Measurements from ENCODE around the gene CTNNA1.
"Not testable (repeated sequence)": the region's sequence is repeated elsewhere in the genome, so short reads cannot be mapped to it uniquely, and the experiment has no call there.

CTNNA1 gene

GRCh38 chr5:138752951-138753793, at the start of gene CTNNA1:
Gene CTNNA1 (plus strand): TSS chr5:138753425. CDS start chr5:138781925, 28,500 bp downstream.
- H3K9me3 ChIP-seq (ENCODE audit: insufficient read depth, low read length), result no peaks in the 10 kb centered on the region
- no peak for TF ChIP-seq YY1 (IDR thresholded peaks at IDR 0.05; ENCODE audit: insufficient read depth, insufficient read length)
- no peak for TF ChIP-seq ZNF274 (IDR thresholded peaks at IDR 0.05; ENCODE audit: low read depth, low read length)
- no peak for TF ChIP-seq SUZ12 (IDR thresholded peaks at IDR 0.05; ENCODE audit: extremely low read depth, insufficient read depth, insufficient read length)
- no peaks in the 10 kb centered on the region for H3K4me1 ChIP-seq (ENCODE audit: insufficient read depth, insufficient read length)
- H3K36me3 ChIP-seq (ENCODE audit: insufficient read depth, insufficient read length, low read length), result peaks cover 30% of the 10 kb centered on the region
- peak within 1 kb of the TSS; percentile 49 for H3K4me3 ChIP-seq (ENCODE audit: insufficient read length, low read depth)
- peak; percentile 30 for DNase-seq (ENCODE audit: low read depth, low spot score)
- H3K27me3 ChIP-seq (ENCODE audit: insufficient read depth, insufficient read length), result no peaks in the 10 kb centered on the region
- H3K9ac ChIP-seq (ENCODE audit: insufficient read length, low read depth), result peak within 1 kb of the TSS; percentile 79

DNA sequence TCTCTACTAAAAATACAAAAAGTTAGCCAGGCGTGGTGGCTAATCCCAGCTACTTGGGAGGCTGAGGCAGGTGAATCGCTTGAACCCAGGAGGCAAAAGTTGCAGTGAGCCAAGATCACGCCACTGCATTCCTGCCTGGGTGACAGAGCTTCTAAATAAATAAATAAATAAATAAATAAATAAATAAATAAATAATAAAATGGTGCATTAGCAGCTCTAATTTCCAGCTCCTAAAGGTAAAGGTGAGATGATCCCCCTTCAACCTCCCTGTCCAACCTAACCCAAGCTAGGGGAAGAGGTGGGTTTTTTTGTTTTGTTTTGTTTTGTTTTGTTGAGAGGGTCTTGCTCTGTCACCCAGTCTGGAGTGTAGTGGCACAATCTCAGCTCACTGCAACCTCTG, 49.4 kb upstream of the CTNNA1 start:
- not testable (repeated sequence) for H3K27me3 ChIP-seq (ENCODE audit: insufficient read depth, insufficient read length); H3K4me3 ChIP-seq (ENCODE audit: insufficient read length, low read depth); H3K9ac ChIP-seq (ENCODE audit: insufficient read length, low read depth); H3K9me3 ChIP-seq (ENCODE audit: insufficient read depth, low read length); H3K4me1 ChIP-seq (ENCODE audit: insufficient read depth, insufficient read length); H3K36me3 ChIP-seq (ENCODE audit: insufficient read depth, insufficient read length, low read length); DNase-seq (ENCODE audit: low read depth, low spot score)

- no peak overlapping the region for H3K9ac ChIP-seq (ENCODE audit: insufficient read length, low read depth)
- no peak overlapping the region for H3K4me3 ChIP-seq (ENCODE audit: insufficient read length, low read depth)
- H3K9me3 ChIP-seq (ENCODE audit: insufficient read depth, low read length), result no peaks in the 10 kb centered on the region
- no peak for DNase-seq (ENCODE audit: low read depth, low spot score)
- no peaks in the 10 kb centered on the region for H3K36me3 ChIP-seq (ENCODE audit: insufficient read depth, insufficient read length, low read length)
- TF ChIP-seq ZNF274 (IDR thresholded peaks at IDR 0.05; ENCODE audit: low read depth, low read length), result no peak
- no peak for TF ChIP-seq YY1 (IDR thresholded peaks at IDR 0.05; ENCODE audit: insufficient read depth, insufficient read length)
- no peak for TF ChIP-seq SUZ12 (IDR thresholded peaks at IDR 0.05; ENCODE audit: extremely low read depth, insufficient read depth, insufficient read length)
- H3K27me3 ChIP-seq (ENCODE audit: insufficient read depth, insufficient read length), result no peaks in the 10 kb centered on the region
- peaks cover 3% of the 10 kb centered on the region for H3K4me1 ChIP-seq (ENCODE audit: insufficient read depth, insufficient read length)
Measured at GRCh38 chr5:138705007-138705406, 48.2 kb upstream of the CTNNA1 start.

- TF ChIP-seq ZNF274 (IDR thresholded peaks at IDR 0.05; ENCODE audit: low read depth, low read length) (no peak), YY1 (IDR thresholded peaks at IDR 0.05; ENCODE audit: insufficient read depth, insufficient read length) (no peak), SUZ12 (IDR thresholded peaks at IDR 0.05; ENCODE audit: extremely low read depth, insufficient read depth, insufficient read length) (no peak)
- H3K27me3 ChIP-seq (ENCODE audit: insufficient read depth, insufficient read length), result no peaks in the 10 kb centered on the region
- H3K36me3 ChIP-seq (ENCODE audit: insufficient read depth, insufficient read length, low read length), result no peaks in the 10 kb centered on the region
- H3K9ac ChIP-seq (ENCODE audit: insufficient read length, low read depth), result no peak overlapping the region
- no peaks in the 10 kb centered on the region for H3K9me3 ChIP-seq (ENCODE audit: insufficient read depth, low read length)
- peaks cover 3% of the 10 kb centered on the region for H3K4me1 ChIP-seq (ENCODE audit: insufficient read depth, insufficient read length)
- no peak overlapping the region for H3K4me3 ChIP-seq (ENCODE audit: insufficient read length, low read depth)
- DNase-seq (ENCODE audit: low read depth, low spot score), result no peak
Measured at GRCh38 chr5:138705567-138705966, 47.7 kb upstream of the CTNNA1 start.

- no peaks in the 10 kb centered on the region for H3K36me3 ChIP-seq (ENCODE audit: insufficient read depth, insufficient read length, low read length)
- H3K4me1 ChIP-seq (ENCODE audit: insufficient read depth, insufficient read length), result peaks cover 5% of the 10 kb centered on the region
- H3K4me3 ChIP-seq (ENCODE audit: insufficient read length, low read depth), result no peak overlapping the region
- no peak for DNase-seq (ENCODE audit: low read depth, low spot score)
- H3K9ac ChIP-seq (ENCODE audit: insufficient read length, low read depth), result no peak overlapping the region
- no peaks in the 10 kb centered on the region for H3K27me3 ChIP-seq (ENCODE audit: insufficient read depth, insufficient read length)
- no peaks in the 10 kb centered on the region for H3K9me3 ChIP-seq (ENCODE audit: insufficient read depth, low read length)
- no peak for TF ChIP-seq SUZ12 (IDR thresholded peaks at IDR 0.05; ENCODE audit: extremely low read depth, insufficient read depth, insufficient read length)
- no peak for TF ChIP-seq YY1 (IDR thresholded peaks at IDR 0.05; ENCODE audit: insufficient read depth, insufficient read length)
- no peak for TF ChIP-seq ZNF274 (IDR thresholded peaks at IDR 0.05; ENCODE audit: low read depth, low read length)
Measured at GRCh38 chr5:138706655-138707480, 46.4 kb upstream of the CTNNA1 start.

GRCh38 chr5:138708791-138709190, 44.4 kb upstream of the CTNNA1 start:
- TF ChIP-seq SUZ12 (IDR thresholded peaks at IDR 0.05; ENCODE audit: extremely low read depth, insufficient read depth, insufficient read length) (no peak), YY1 (IDR thresholded peaks at IDR 0.05; ENCODE audit: insufficient read depth, insufficient read length) (no peak), ZNF274 (IDR thresholded peaks at IDR 0.05; ENCODE audit: low read depth, low read length) (no peak)
- peaks cover 5% of the 10 kb centered on the region for H3K4me1 ChIP-seq (ENCODE audit: insufficient read depth, insufficient read length)
- no peak overlapping the region for H3K9ac ChIP-seq (ENCODE audit: insufficient read length, low read depth)
- no peaks in the 10 kb centered on the region for H3K27me3 ChIP-seq (ENCODE audit: insufficient read depth, insufficient read length)
- no peaks in the 10 kb centered on the region for H3K9me3 ChIP-seq (ENCODE audit: insufficient read depth, low read length)
- DNase-seq (ENCODE audit: low read depth, low spot score), result no peak
- H3K4me3 ChIP-seq (ENCODE audit: insufficient read length, low read depth), result no peak overlapping the region
- H3K36me3 ChIP-seq (ENCODE audit: insufficient read depth, insufficient read length, low read length), result no peaks in the 10 kb centered on the region

- no peaks in the 10 kb centered on the region for H3K9me3 ChIP-seq (ENCODE audit: insufficient read depth, low read length)
- no peaks in the 10 kb centered on the region for H3K27me3 ChIP-seq (ENCODE audit: insufficient read depth, insufficient read length)
- no peak overlapping the region for H3K9ac ChIP-seq (ENCODE audit: insufficient read length, low read depth)
- peaks cover 5% of the 10 kb centered on the region for H3K4me1 ChIP-seq (ENCODE audit: insufficient read depth, insufficient read length)
- H3K4me3 ChIP-seq (ENCODE audit: insufficient read length, low read depth), result no peak overlapping the region
- TF ChIP-seq ZNF274 (IDR thresholded peaks at IDR 0.05; ENCODE audit: low read depth, low read length) (no peak), SUZ12 (IDR thresholded peaks at IDR 0.05; ENCODE audit: extremely low read depth, insufficient read depth, insufficient read length) (no peak), YY1 (IDR thresholded peaks at IDR 0.05; ENCODE audit: insufficient read depth, insufficient read length) (no peak)
- H3K36me3 ChIP-seq (ENCODE audit: insufficient read depth, insufficient read length, low read length), result no peaks in the 10 kb centered on the region
- no peak for DNase-seq (ENCODE audit: low read depth, low spot score)
Measured at GRCh38 chr5:138709202-138709601, 44.0 kb upstream of the CTNNA1 start.
